ENCODE results near the gene CYSTM1.

CYSTM1 gene

GRCh38 chr5:140261403-140262171 lies 86.6 kb downstream of the CYSTM1 start:
- no peak for FAIRE-seq

- FAIRE-seq, result no peak
These were observed 87.2 kb downstream of the CYSTM1 start for GRCh38 chr5:140262221-140262620.

GRCh38 chr5:140262839-140263238 lies 87.9 kb downstream of the CYSTM1 start:
- no peak for FAIRE-seq

GRCh38 chr5:140265845-140266244 lies 90.9 kb downstream of the CYSTM1 start:
- FAIRE-seq, result no peak

- FAIRE-seq, result no peak
These were observed 91.6 kb downstream of the CYSTM1 start for GRCh38 chr5:140266471-140267200.

GRCh38 chr5:140267201-140267540 lies 92.2 kb downstream of the CYSTM1 start:
- no peak for FAIRE-seq

GRCh38 chr5:140267559-140268018 lies 92.6 kb downstream of the CYSTM1 start:
- FAIRE-seq, result no peak

GRCh38 chr5:140270008-140270407 lies 95.0 kb downstream of the CYSTM1 start:
- no peak for FAIRE-seq

- FAIRE-seq, result no peak
These were observed 98.5 kb downstream of the CYSTM1 start for GRCh38 chr5:140273401-140273877.

- FAIRE-seq, result no peak
These were observed 100.8 kb downstream of the CYSTM1 start for GRCh38 chr5:140275837-140276236.

- no peak for FAIRE-seq
These were observed 107.3 kb downstream of the CYSTM1 start for GRCh38 chr5:140282266-140282665.

- FAIRE-seq, result no peak
These were observed 109.0 kb downstream of the CYSTM1 start for GRCh38 chr5:140284013-140284412.

GRCh38 chr5:140286424-140286823 lies 111.4 kb downstream of the CYSTM1 start:
- no peak for FAIRE-seq

GRCh38 chr5:140287801-140288521 lies 113.0 kb downstream of the CYSTM1 start:
- no peak for FAIRE-seq

- FAIRE-seq, result no peak
These were observed 117.4 kb downstream of the CYSTM1 start for GRCh38 chr5:140292212-140293036.

All from TTC549 (cell line).